Activated T-helper 2 cell treated with anti-CD3 and anti-CD28 coated beads, Interferon-gamma antibody, Interleukin-2, Interleukin-4, amounts not matched to agents 10 μg/mL and 5 μg/mL and 100 μg/mL, durations not matched to agents 14 hours and 24 hours and 36 hours (primary cell): ENCODE measurements around the gene ETNK1. TPM values are rescaled to one million over a fixed set of nuclear protein-coding genes. Genes with fewer than 3 reads are reported as not detected.
"Not testable (repeated sequence)": the region's sequence is repeated elsewhere in the genome, so short reads cannot be mapped to it uniquely, and the experiment has no call there.

ENCODE experiments used
- DNase-seq: peaks from one replicate; pipeline ENCODE4 v3.0.0; 2021; ENCODE audit warnings: low spot score
- H3K27ac Mint-ChIP-seq: one replicate; pipeline ENCODE4 v1.8.0; 2021; ENCODE audit warnings: mixed read lengths
- H3K27me3 Mint-ChIP-seq: one replicate; pipeline ENCODE4 v1.8.0; 2021; ENCODE audit warnings: low read depth, mixed read lengths
- H3K36me3 Mint-ChIP-seq: one replicate; pipeline ENCODE4 v1.8.0; 2021; ENCODE audit warnings: low read depth, mixed read lengths
- H3K4me1 Mint-ChIP-seq: one replicate; pipeline ENCODE4 v1.8.0; 2021; ENCODE audit warnings: low read depth, mixed read lengths
- H3K4me3 Mint-ChIP-seq: one replicate; pipeline ENCODE4 v1.8.0; 2021; ENCODE audit warnings: low read depth, mild to moderate bottlenecking, moderate library complexity, mixed read lengths
- H3K9me3 Mint-ChIP-seq: one replicate; pipeline ENCODE4 v1.8.0; 2021; ENCODE audit warnings: mixed read lengths
- intact Hi-C: fragments of 100-400 bp; cut with micrococcal nuclease; formaldehyde crosslinking; loops from one replicate; pipeline ENCODE4 v1.15.1; 2023
- total RNA-seq: library from RNA; stranded (reverse); gene quantifications from 2 replicates; pipeline ENCODE4 v1.2.3, GENCODE V29; 2022

The ETNK1 gene
- total RNA-seq, 1 donor from 2014 or later: 120 TPM

DNA sequence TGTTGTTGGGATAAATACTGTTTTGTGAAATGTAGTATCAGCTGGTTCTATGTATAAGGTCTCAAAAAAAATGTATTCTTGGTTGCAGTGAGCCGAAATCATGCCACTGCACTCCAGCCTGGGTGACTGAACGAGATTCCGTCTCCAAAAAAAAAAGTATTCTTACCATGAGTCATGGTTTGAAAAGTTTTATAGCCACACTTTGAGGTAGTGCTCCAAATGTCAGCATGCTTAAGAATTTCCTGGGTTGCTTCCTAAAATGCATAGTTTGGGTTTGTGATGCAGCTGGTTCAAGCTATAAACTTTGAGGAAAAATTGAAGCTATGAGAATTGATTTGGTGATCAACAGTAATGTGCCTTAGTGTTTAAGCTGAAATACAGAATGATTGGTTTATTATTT lies 48.0 kb downstream of the ETNK1 start:
- no peak for DNase-seq
- Mint-ChIP-seq H3K4me1 (peaks cover 5% of the 10 kb centered on the region), H3K36me3 (peaks cover 58% of the 10 kb centered on the region), H3K27ac (no peak overlapping the region), H3K4me3 (no peak overlapping the region), H3K9me3 (no peaks in the 10 kb centered on the region), H3K27me3 (no peaks in the 10 kb centered on the region)
- intact Hi-C loops: no loop called here

DNA sequence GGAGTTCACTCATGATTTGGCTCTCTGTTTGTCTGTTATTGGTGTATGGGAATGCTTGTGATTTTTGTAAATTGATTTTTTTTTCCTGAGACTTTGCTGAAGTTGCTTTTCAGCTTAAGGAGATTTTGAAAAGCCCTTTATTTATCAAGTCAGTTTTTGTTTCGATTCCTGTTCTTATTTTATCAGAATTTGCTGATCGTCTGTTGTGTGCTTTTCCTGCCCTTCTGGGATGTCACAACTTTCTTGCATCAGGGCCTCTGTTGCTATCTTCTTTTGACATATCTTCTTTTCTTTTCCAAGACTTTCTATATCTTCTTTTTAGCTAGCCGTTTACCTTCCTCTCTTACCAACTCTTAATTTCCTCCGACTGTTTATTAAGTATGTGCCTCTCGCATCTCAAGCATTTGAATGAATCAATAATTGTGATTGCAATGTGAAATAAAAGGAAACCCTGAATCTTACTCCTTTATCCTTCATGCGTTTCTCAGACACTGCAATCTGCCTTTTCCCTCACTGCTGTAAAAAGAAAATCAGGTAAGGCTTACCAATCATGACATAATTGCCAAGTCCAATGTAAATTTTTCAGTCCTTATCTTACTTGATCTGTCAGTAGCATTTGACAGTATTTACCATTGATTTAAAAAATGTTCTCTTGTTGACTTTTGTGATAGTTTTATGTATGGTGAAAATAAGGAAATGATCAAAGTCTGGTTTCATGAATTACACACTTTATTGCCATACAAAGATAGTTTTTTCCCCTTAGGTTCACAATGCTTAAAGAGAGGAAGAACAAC lies 53.0 kb downstream of the ETNK1 start:
- peaks cover 10% of the 10 kb centered on the region for H3K4me1 Mint-ChIP-seq
- H3K27ac Mint-ChIP-seq: no peak overlapping the region
- H3K9me3 Mint-ChIP-seq: no peaks in the 10 kb centered on the region
- DNase-seq: no peak
- H3K4me3 Mint-ChIP-seq: no peak overlapping the region
- H3K27me3 Mint-ChIP-seq: no peaks in the 10 kb centered on the region
- intact Hi-C loops: no loop called here
- H3K36me3 Mint-ChIP-seq: peaks cover 75% of the 10 kb centered on the region

DNA sequence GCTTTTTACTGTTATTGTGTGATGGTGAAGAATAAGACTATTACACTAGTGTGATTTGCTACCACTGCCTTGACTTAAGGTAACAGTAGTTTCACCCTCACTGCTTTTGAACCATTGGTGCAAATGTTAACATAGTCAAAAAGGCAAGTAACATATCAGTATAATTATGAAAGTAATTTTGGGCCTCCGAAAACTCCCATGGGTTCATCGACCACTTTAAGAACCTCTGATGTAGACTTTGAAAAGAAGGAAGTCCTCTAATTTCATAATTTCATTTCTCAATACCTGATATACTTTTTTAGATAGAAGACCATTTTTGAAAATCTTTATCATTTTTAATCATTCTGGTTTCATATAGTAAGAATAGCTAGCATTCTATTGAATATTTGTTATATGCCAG lies 57.7 kb downstream of the ETNK1 start:
- intact Hi-C loops: no loop called here
- H3K4me1 Mint-ChIP-seq: peaks cover 28% of the 10 kb centered on the region
- H3K36me3 Mint-ChIP-seq: peaks cover 67% of the 10 kb centered on the region

DNA sequence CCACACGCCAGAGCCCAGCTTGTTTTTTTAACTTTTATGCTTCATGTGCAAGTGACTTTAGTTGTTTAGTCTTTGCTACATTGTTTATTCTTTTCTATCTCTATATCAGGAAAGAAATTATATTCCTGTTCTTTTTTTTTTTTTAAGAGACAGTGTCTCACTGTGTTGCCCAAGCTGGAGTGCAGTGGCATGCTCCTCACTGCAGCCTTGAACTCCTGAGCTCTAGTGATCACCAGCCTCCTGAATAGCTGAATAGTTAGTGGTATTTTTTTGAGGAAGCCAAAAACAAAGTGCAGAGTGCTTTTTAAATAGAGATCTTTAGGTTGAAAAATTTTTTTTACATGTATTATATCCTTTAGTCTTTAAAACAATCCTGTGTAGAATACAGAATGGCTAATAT lies 58.2 kb downstream of the ETNK1 start:
- H3K4me1 Mint-ChIP-seq: peaks cover 25% of the 10 kb centered on the region
- peaks cover 5% of the 10 kb centered on the region for H3K9me3 Mint-ChIP-seq
- no peak overlapping the region for H3K27ac Mint-ChIP-seq
- peaks cover 63% of the 10 kb centered on the region for H3K36me3 Mint-ChIP-seq
- no peak overlapping the region for H3K4me3 Mint-ChIP-seq
- no peak for DNase-seq
- H3K27me3 Mint-ChIP-seq: no peaks in the 10 kb centered on the region
- intact Hi-C loops: no loop called here

More for the DNA sequence above, 57.7 kb downstream of the ETNK1 start:
- Mint-ChIP-seq H3K9me3 (peaks cover 5% of the 10 kb centered on the region), H3K27me3 (no peaks in the 10 kb centered on the region), H3K27ac (no peak overlapping the region), H3K4me3 (no peak overlapping the region)
- DNase-seq: no peak

DNA sequence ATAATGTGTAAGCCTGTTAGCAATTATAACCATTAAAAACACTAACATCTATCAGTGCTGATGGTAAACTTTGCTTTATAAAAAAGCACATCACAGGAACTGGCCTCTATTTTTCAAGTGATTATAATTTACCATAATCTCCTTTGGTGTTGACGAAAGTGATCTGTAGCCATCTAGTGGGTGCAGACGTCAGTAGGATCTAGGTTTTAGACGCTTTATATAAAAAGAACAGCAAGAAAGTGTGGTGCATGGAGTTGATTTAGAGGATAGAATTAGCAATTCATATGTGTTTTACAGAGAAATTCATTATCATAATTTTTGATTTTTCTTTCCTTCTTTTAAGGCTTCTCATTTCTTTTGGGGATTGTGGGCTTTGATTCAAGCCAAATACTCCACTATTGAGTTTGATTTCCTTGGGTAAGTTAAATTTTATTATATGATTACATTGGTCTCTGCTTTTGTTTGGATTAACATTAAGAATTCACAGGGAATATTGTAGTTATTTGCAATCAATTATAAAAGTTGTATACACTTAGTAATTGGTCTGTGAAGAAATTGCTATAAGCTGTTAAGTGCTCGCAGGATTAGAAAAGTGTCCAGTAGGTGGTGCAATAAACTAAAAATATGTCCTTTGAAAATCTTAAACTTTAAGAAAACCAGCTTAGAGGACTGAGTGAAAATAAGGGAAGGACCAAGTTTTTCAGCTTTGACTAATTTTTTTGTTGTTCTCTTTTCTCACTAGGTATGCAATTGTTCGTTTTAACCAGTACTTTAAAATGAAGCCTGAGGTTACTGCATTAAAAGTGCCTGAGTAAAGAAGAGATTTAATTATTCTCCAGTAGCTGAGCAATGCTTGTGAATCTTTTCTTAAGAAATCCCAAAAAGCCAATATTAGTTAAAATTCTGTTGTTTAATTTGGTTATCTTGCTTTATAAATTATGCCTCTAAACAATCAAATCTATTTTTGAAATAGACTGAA lies 59.5 kb downstream of the ETNK1 start:
- Mint-ChIP-seq H3K36me3 (peaks cover 55% of the 10 kb centered on the region), H3K27ac (peak overlapping the region; percentile 7), H3K27me3 (no peaks in the 10 kb centered on the region), H3K9me3 (peaks cover 5% of the 10 kb centered on the region), H3K4me1 (peaks cover 25% of the 10 kb centered on the region), H3K4me3 (no peak overlapping the region)
- DNase-seq: no peak
- intact Hi-C loops: loop anchor here (5.0 kb wide), 1 partner anchor 142 kb away; the partner anchor contains the start of gene C2CD5

DNA sequence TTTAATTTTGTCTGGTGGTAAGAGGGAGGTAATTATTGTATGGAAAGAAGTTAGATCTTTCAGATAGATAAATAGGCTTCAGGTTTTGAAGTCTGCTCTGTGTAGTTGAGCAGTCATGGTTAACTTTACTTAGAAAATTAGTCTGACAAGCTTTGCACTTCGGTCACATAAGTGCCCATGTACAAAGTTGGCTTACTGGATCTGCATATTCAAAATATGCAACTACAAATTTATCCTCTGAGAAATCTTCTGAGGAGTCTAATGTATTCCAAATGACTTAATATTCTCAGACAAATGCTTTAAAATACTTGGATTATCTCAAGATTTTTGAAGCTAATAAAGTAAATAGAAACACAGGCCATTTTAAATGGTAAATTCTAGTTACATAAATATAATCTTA lies 61.2 kb downstream of the ETNK1 start:
- H3K36me3 Mint-ChIP-seq: peaks cover 40% of the 10 kb centered on the region
- no peaks in the 10 kb centered on the region for H3K27me3 Mint-ChIP-seq
- no peak for DNase-seq
- intact Hi-C loops: loop anchor here (2.0 to 5.0 kb wide), 3 partner anchors 15 to 144 kb away; partner anchors contain the start of gene C2CD5
- H3K27ac Mint-ChIP-seq: no peak overlapping the region
- H3K4me1 Mint-ChIP-seq: peaks cover 21% of the 10 kb centered on the region
- peaks cover 5% of the 10 kb centered on the region for H3K9me3 Mint-ChIP-seq
- no peak overlapping the region for H3K4me3 Mint-ChIP-seq

DNA sequence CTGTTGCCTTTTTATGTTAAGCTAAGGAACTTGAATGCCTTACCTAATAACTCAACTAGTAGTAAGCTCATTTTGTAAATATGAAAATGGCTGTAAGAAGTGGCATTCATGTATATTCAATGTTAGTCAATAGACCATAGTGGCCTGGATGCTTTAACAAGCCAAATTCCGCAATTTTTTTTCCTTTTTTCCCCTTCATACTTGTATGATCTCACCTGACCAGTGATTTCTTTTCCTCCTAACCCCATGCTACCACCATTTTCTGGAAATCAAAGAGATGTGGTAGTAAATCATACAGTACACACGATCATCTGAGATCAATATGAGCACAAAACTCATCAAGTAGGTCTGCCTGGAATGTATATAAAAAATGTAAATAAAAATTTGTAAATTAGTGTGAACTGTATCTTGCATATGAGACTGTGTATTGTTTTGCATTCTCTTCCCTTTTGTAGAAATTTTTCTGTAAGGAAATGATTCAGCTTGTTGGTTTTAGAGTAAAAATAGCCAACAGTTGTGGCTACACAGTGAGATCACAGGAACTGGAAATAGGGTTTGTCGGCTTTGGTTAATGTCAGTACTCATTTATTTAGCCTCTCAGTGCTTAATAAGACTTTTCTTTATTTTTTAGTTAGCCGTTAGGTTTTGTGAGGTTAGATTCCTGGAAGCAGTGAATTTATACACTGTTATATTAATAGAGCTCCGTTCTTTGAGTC lies 62.5 kb downstream of the ETNK1 start:
- Mint-ChIP-seq H3K4me1 (peaks cover 28% of the 10 kb centered on the region), H3K27ac (peak overlapping the region; percentile 54), H3K27me3 (no peaks in the 10 kb centered on the region), H3K4me3 (no peak overlapping the region), H3K9me3 (peaks cover 5% of the 10 kb centered on the region), H3K36me3 (peaks cover 51% of the 10 kb centered on the region)
- DNase-seq: no peak
- intact Hi-C loops: loop anchor here (2.0 to 5.0 kb wide), 3 partner anchors 17 to 145 kb away; partner anchors contain the start of gene C2CD5

DNA sequence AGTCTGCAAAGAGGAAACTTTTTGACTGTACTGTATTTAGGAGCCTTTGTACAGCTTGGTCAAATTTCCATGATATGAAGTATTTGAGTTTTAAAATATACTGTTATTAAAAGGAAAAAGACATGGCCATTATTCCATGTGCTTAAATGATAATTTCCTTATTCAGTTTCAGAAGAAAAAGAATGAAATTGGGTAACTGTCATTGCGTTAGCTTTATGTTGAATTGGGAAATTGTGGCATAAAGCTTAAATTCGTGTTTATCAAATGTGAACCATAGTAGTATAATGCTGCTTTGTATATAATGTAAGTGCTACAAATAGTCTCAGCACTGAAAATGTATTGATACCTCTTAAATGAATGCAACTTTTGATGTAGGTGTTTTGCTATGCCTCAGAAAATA lies 64.9 kb downstream of the ETNK1 start:
- intact Hi-C loops: loop anchor here (5.0 kb wide), 1 partner anchor 148 kb away; the partner anchor contains the start of gene C2CD5
- Mint-ChIP-seq H3K4me3 (no peak overlapping the region), H3K27me3 (no peaks in the 10 kb centered on the region)

DNA sequence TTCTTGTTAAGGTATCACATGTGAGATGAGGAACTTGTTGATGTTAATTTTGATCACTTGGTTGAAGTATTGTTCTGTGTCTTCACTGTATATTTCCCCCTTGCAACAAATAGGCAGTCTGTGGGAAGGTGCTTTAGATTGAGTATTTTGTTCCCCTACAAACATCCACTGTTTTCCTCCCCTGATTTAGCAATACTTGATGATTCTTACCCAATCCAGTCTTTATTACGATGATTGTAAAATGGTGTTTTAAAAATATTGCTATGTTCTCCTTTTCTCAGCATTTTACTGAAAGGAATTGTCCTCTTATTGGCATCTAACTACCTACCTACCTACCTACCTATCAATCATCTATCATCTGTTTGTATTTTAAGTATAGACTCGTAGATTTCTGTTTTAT lies 66.3 kb downstream of the ETNK1 start:
- intact Hi-C loops: no loop called here
- H3K4me3 Mint-ChIP-seq: no peak overlapping the region
- peaks cover 10% of the 10 kb centered on the region for H3K27me3 Mint-ChIP-seq
- H3K9me3 Mint-ChIP-seq: peaks cover 5% of the 10 kb centered on the region
- no peak overlapping the region for H3K27ac Mint-ChIP-seq
- H3K4me1 Mint-ChIP-seq: peaks cover 21% of the 10 kb centered on the region
- no peak for DNase-seq
- H3K36me3 Mint-ChIP-seq: peaks cover 33% of the 10 kb centered on the region

More for the DNA sequence above, 64.9 kb downstream of the ETNK1 start:
- no peak for DNase-seq
- H3K9me3 Mint-ChIP-seq: peaks cover 5% of the 10 kb centered on the region
- peaks cover 39% of the 10 kb centered on the region for H3K36me3 Mint-ChIP-seq
- no peak overlapping the region for H3K27ac Mint-ChIP-seq
- H3K4me1 Mint-ChIP-seq: peaks cover 25% of the 10 kb centered on the region

DNA sequence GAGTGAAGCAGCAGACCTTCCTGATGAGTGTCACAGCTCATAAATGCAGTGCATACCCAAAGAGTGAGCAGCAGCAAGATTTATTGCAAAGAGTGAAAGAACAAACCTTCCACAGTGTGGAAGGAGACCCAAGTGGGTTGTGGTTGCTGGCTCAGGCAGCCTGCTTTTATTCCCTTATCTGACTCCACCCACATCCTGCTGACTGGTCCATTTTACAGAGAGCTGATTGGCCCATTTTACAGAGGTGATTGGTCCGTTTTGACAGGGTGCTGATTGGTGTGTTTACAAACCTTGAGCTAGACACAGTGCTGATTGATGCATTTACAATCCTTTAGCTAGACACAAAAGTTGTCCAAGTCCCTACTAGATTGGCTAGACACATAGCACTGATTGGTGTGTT lies 67.5 kb downstream of the ETNK1 start:
- H3K4me1 Mint-ChIP-seq: peaks cover 11% of the 10 kb centered on the region
- peaks cover 22% of the 10 kb centered on the region for H3K36me3 Mint-ChIP-seq
- peaks cover 21% of the 10 kb centered on the region for H3K27me3 Mint-ChIP-seq
- H3K4me3 Mint-ChIP-seq, DNase-seq, intact Hi-C loops, H3K9me3 Mint-ChIP-seq, H3K27ac Mint-ChIP-seq: not testable (repeated sequence)

DNA sequence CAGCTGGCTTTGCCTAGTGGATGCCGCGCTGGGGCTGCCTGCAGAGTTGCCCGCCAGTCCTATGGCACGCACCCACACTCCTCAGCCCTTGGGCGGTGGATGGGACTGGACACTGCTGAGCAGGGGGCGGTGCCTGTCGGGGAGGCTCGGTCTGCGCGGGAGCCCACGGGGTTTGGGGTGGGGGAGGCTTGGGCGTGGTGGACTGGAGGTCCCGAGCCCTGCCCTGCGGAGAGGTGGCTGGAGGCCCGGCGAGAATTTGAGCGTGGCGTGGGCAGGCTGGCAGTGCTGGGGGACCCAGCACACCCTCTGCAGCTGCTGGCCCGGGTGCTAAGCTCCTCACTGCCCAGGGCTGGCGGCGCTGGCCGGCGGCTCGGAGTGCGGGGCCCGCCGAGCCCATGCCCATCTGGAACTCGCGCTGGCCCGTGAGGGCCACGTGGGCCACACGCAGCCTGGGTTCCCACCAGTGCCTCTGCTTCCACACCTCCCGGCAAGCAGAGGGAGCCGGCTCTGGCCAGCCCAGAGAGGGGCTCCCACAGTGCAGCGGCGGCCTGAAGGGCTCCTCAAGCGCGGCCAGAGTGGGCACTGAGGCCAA lies 68.1 kb downstream of the ETNK1 start:
- intact Hi-C loops: no loop called here
- H3K27me3 Mint-ChIP-seq: peaks cover 22% of the 10 kb centered on the region
- peaks cover 19% of the 10 kb centered on the region for H3K36me3 Mint-ChIP-seq

DNA sequence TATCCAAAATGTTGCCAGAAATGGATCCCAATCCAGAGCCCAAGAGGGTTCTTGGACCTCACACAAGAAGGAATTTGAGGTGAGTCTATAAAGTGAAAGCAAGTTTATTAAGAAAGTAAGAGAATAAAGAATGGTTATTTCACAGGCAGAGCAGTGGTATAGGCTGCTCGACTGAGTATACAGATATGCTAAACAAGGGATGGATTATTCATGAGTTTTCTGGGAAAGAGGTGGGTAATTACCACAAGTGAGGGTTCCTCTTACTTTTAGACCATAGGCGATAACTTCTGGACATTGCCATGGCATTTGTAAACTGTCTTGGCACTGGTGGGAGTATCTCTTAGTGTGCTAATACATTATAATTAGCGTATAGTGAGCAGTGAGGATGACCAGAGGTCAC lies 73.6 kb downstream of the ETNK1 start:
- Mint-ChIP-seq H3K4me1 (no peaks in the 10 kb centered on the region), H3K9me3 (no peaks in the 10 kb centered on the region), H3K4me3 (no peak overlapping the region), H3K27ac (no peak overlapping the region), H3K27me3 (peaks cover 27% of the 10 kb centered on the region), H3K36me3 (no peaks in the 10 kb centered on the region)
- intact Hi-C loops: no loop called here
- DNase-seq: no peak

More for the DNA sequence above, 68.1 kb downstream of the ETNK1 start:
- Mint-ChIP-seq H3K9me3 (no peaks in the 10 kb centered on the region), H3K4me1 (peaks cover 7% of the 10 kb centered on the region), H3K27ac (no peak overlapping the region), H3K4me3 (no peak overlapping the region)
- DNase-seq: no peak
